Measurements from ENCODE around the gene PTPN23. TPM values are rescaled to one million over a fixed set of nuclear protein-coding genes. Genes with fewer than 3 reads are reported as not detected.

The PTPN23 gene
- total and polyA plus RNA-seq, 4 donors, result 20.4 to 52.3 (median 24.2) TPM

- peak overlapping the region in 1 of 2 donors; percentile 35 for H3K27ac ChIP-seq (ENCODE audit: low read depth in 1 of 2, low read length in 1 of 2)
- no peak overlapping the region for H3K4me3 ChIP-seq
- no peaks in the 10 kb centered on the region for H3K27me3 ChIP-seq (ENCODE audit: control insufficient read depth in 3 of 3, insufficient read depth in 3 of 3, low read length in 2 of 3)
- ATAC-seq (ENCODE audit: insufficient read depth, low FRiP score) (peak; percentile 73), DNase-seq (peak in 1 of 3 donors; percentile 8)
- H3K36me3 ChIP-seq (ENCODE audit: control insufficient read depth in 4 of 4, insufficient read depth in 4 of 4, low read length in 4 of 4), result peaks cover 0 to 19% (median 6%) of the 10 kb centered on the region in 4 donors
- peaks cover 0 to 2% (median 0%) of the 10 kb centered on the region in 5 donors for H3K4me1 ChIP-seq (ENCODE audit: control insufficient read depth in 5 of 5, insufficient read depth in 5 of 5, low read length in 5 of 5)
- no peaks in the 10 kb centered on the region for H3K9me3 ChIP-seq (ENCODE audit: control insufficient read depth in 4 of 4, insufficient read depth in 3 of 4, low read length in 3 of 4)
- WGBS, 2 donors, result 34 to 45% methylated on average over 4 of the region's 4 CpGs
- no peak overlapping the region for H3K9ac ChIP-seq (ENCODE audit: insufficient read depth in 1 of 2, low read length in 2 of 2)
- no peak for TF ChIP-seq CTCF (IDR thresholded peaks at IDR 0.05; ENCODE audit: control extremely low read depth, extremely low read depth)
Measured at GRCh38 chr3:47347217-47347801, 33.5 kb upstream of the PTPN23 start.

GRCh38 chr3:47348411-47349154 is 32.2 kb upstream of the PTPN23 start:
- Histone ChIP-seq H3K27ac (ENCODE audit: low read depth in 1 of 2, low read length in 1 of 2) (no peak overlapping the region), H3K9me3 (ENCODE audit: control insufficient read depth in 4 of 4, insufficient read depth in 3 of 4, low read length in 3 of 4) (no peaks in the 10 kb centered on the region), H3K4me3 (no peak overlapping the region), H3K27me3 (ENCODE audit: control insufficient read depth in 3 of 3, insufficient read depth in 3 of 3, low read length in 2 of 3) (no peaks in the 10 kb centered on the region), H3K36me3 (ENCODE audit: control insufficient read depth in 4 of 4, insufficient read depth in 4 of 4, low read length in 4 of 4) (peaks cover 0 to 10% (median 4%) of the 10 kb centered on the region in 4 donors), H3K4me1 (ENCODE audit: control insufficient read depth in 5 of 5, insufficient read depth in 5 of 5, low read length in 5 of 5) (peaks cover 0 to 2% (median 0%) of the 10 kb centered on the region in 5 donors), H3K9ac (ENCODE audit: insufficient read depth in 1 of 2, low read length in 2 of 2) (no peak overlapping the region)
- WGBS, 2 donors, result 93 to 94% methylated on average over 5 of the region's 5 CpGs
- no peak for TF ChIP-seq CTCF (IDR thresholded peaks at IDR 0.05; ENCODE audit: control extremely low read depth, extremely low read depth)
- DNase-seq (no peak), ATAC-seq (ENCODE audit: insufficient read depth, low FRiP score) (no peak)

DNA sequence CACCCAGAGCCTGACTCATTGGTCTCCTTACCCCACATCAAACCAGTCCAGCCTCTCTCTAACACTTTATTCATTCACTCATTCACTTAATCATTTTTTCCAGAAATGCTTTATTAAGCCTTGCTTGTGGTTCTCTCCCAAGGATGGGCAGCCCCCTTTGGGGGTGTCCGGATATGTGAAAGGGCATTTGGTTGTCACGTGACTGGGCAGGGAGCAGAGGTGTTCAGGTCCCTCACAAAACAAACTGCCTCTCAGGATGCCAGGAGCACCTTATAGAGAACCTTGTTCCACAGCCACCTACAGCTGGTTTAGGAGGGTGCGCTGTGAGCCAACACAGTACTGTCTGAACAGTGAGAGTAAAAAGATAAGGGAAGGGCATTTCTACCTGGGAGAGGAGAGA is 25.8 kb upstream of the PTPN23 start:
- Histone ChIP-seq H3K4me1 (ENCODE audit: control insufficient read depth in 5 of 5, insufficient read depth in 5 of 5, low read length in 5 of 5) (no peaks in the 10 kb centered on the region), H3K27ac (ENCODE audit: low read depth in 1 of 2, low read length in 1 of 2) (no peak overlapping the region), H3K27me3 (ENCODE audit: control insufficient read depth in 3 of 3, insufficient read depth in 3 of 3, low read length in 2 of 3) (no peaks in the 10 kb centered on the region), H3K4me3 (no peak overlapping the region), H3K9me3 (ENCODE audit: control insufficient read depth in 4 of 4, insufficient read depth in 3 of 4, low read length in 3 of 4) (peaks cover 0 to 7% (median 3%) of the 10 kb centered on the region in 4 donors), H3K36me3 (ENCODE audit: control insufficient read depth in 4 of 4, insufficient read depth in 4 of 4, low read length in 4 of 4) (no peaks in the 10 kb centered on the region), H3K9ac (ENCODE audit: insufficient read depth in 1 of 2, low read length in 2 of 2) (no peak overlapping the region)
- TF ChIP-seq CTCF (IDR thresholded peaks at IDR 0.05; ENCODE audit: control extremely low read depth, extremely low read depth), result no peak
- WGBS, 2 donors, result 89 to 99% methylated on average over 3 of the region's 3 CpGs
- DNase-seq, result no peak
- no peak for ATAC-seq (ENCODE audit: insufficient read depth, low FRiP score)
